A549 (cell line): Measurements from ENCODE around the gene BCL2L11.

ENCODE experiments used
- CEBPB ChIP-seq, 2 experiments: fragments of >200 bp in 1 of 2; sonication (Bioruptor Twin) in 1 of 2; formaldehyde crosslinking in 1 of 2; IDR thresholded peaks; 2 replicates each; pipeline ENCODE4 v1.6.1; 2012 to 2016
- CTCF ChIP-seq: fragments of >200 bp; sonication (Bioruptor Twin); formaldehyde crosslinking; IDR thresholded peaks from 3 replicates; pipeline ENCODE4 v1.5.1; 2016
- EP300 ChIP-seq, 2 experiments: fragments of >200 bp; sonication (Bioruptor Twin); formaldehyde crosslinking; IDR thresholded peaks; 2 replicates in 1 of 2; 3 replicates in 1 of 2; pipeline ENCODE4 v1.6.1; 2016 to 2017
- ESRRA ChIP-seq: fragments of 150-350 bp; IDR thresholded peaks from 2 replicates; pipeline ENCODE4 v1.6.1; 2014; ENCODE audit warnings: mild to moderate bottlenecking, low read length, borderline replicate concordance
- JUNB ChIP-seq: fragments of >200 bp; sonication (Bioruptor Twin); formaldehyde crosslinking; IDR thresholded peaks from 2 replicates; pipeline ENCODE4 v1.6.1; 2016
- MAX ChIP-seq: IDR thresholded peaks from 2 replicates; pipeline ENCODE4 v1.6.1; 2012
- NFE2L2 ChIP-seq: fragments of 150-350 bp; conservative IDR thresholded peaks from 2 replicates; pipeline ENCODE4 v1.6.1; 2014; ENCODE audit warnings: low read length
- POLR2A ChIP-seq: IDR thresholded peaks from 2 replicates; pipeline ENCODE4 v1.6.1; 2012; ENCODE audit warnings: mild to moderate bottlenecking, low read length
- RAD21 ChIP-seq, 2 experiments: fragments of >200 bp in 1 of 2; sonication (Bioruptor Twin) in 1 of 2; formaldehyde crosslinking in 1 of 2; IDR thresholded peaks in 1 of 2; conservative IDR thresholded peaks in 1 of 2; 2 replicates in 1 of 2; 3 replicates in 1 of 2; pipeline ENCODE4 v1.6.1; 2012 to 2018; ENCODE audit warnings: inconsistent platforms in 1 of 2
- RCOR1 ChIP-seq: fragments of 150-350 bp; IDR thresholded peaks from 2 replicates; pipeline ENCODE4 v1.6.1; 2014; ENCODE audit warnings: antibody characterized with exemption, low read length, low read depth
- TP53 ChIP-seq: fragments of 250-450 bp; sonication (Bioruptor Pico); IDR thresholded peaks from 2 replicates; pipeline ENCODE4 v1.5.0; 2021; ENCODE audit warnings: mild to moderate bottlenecking, moderate library complexity
- USF2 ChIP-seq: fragments of 450-650 bp; IDR thresholded peaks from 2 replicates; pipeline ENCODE4 v1.6.1; 2014; ENCODE audit warnings: antibody characterized with exemption
- ZNF302 ChIP-seq: fragments of 250-450 bp; sonication (Bioruptor Pico); IDR thresholded peaks from 2 replicates; pipeline ENCODE4 v1.9.0; 2021; ENCODE audit warnings: inconsistent platforms, mild to moderate bottlenecking, moderate library complexity

- TF ChIP-seq ESRRA (no peak), CTCF (no peak), EP300 (IDR thresholded peaks at IDR 0.05) (no peak), JUNB (no peak), MAX (no peak), USF2 (no peak), RAD21 (conservative IDR thresholded peaks at IDR 0.05 in 1 of 2, IDR thresholded peaks at IDR 0.05 in 1 of 2) (no peak), RCOR1 (no peak), CEBPB (IDR thresholded peaks at IDR 0.05) (no peak), POLR2A (no peak), ZNF302 (CRISPR knock-in tag) (no peak), NFE2L2 (no peak), TP53 (CRISPR knock-in tag) (no peak)
These were observed 36.5 kb downstream of the BCL2L11 start for GRCh38 chr2:111157071-111157661.
